HFF-Myc (cell line): ENCODE data around the gene CGB1.
A peak's percentile ranks its signal among the peaks of the same experiment; 100 is the strongest.
"Not testable (repeated sequence)": the region's sequence is repeated elsewhere in the genome, so short reads cannot be mapped to it uniquely, and the experiment has no call there.

Source experiments
- DNase-seq: peaks from one replicate; pipeline ENCODE4 v3.0.0-alpha.2; 2011; ENCODE audit warnings: low read depth; ENCODE audit errors: extremely low read depth
- H3K4me3 ChIP-seq: replicated peaks from 2 replicates; pipeline ENCODE4 v1.5.1; 2011; ENCODE audit warnings: low read depth, mild to moderate bottlenecking, control low read depth, low read length
- TF ChIP-seq, protein P1 (sequence below): IDR thresholded peaks from 2 replicates; pipeline ENCODE4 v1.5.1; 2012; ENCODE audit warnings: mild to moderate bottlenecking, low read depth, low read length, control low read depth; ENCODE audit errors: missing control alignments

The CGB1 gene

GRCh38 chr19:49036815-49037214 lies at the start of gene CGB1:
Gene CGB1, minus strand, starts transcription at chr19:49036895. Its CDS starts 184 bp downstream, at chr19:49036711.
- not testable (repeated sequence) for DNase-seq, H3K4me3 ChIP-seq
- TF ChIP-seq, protein P1, sequence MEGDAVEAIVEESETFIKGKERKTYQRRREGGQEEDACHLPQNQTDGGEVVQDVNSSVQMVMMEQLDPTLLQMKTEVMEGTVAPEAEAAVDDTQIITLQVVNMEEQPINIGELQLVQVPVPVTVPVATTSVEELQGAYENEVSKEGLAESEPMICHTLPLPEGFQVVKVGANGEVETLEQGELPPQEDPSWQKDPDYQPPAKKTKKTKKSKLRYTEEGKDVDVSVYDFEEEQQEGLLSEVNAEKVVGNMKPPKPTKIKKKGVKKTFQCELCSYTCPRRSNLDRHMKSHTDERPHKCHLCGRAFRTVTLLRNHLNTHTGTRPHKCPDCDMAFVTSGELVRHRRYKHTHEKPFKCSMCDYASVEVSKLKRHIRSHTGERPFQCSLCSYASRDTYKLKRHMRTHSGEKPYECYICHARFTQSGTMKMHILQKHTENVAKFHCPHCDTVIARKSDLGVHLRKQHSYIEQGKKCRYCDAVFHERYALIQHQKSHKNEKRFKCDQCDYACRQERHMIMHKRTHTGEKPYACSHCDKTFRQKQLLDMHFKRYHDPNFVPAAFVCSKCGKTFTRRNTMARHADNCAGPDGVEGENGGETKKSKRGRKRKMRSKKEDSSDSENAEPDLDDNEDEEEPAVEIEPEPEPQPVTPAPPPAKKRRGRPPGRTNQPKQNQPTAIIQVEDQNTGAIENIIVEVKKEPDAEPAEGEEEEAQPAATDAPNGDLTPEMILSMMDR: peak; percentile 61

- DNase-seq: no peak
- TF ChIP-seq, protein P1: no peak
- peak overlapping the region; percentile 89 for H3K4me3 ChIP-seq
These were observed 49.6 kb upstream of the CGB1 start for GRCh38 chr19:49086296-49086695.

- no peak for DNase-seq
- TF ChIP-seq, protein P1: no peak
- H3K4me3 ChIP-seq: peak overlapping the region; percentile 89
These were observed 49.2 kb upstream of the CGB1 start for GRCh38 chr19:49085868-49086232.

GRCh38 chr19:49085020-49085867 lies 48.5 kb upstream of the CGB1 start, which contains the start of gene SNRNP70:
Gene SNRNP70, plus strand, starts transcription at chr19:49085451. Its CDS starts 964 bp downstream, at chr19:49086415.
- TF ChIP-seq, protein P1: no peak
- DNase-seq: peak; percentile 90
- H3K4me3 ChIP-seq: peak within 1 kb of the TSS; percentile 89

GRCh38 chr19:49084206-49085019 lies 47.7 kb upstream of the CGB1 start:
- TF ChIP-seq, protein P1: no peak
- DNase-seq: no peak
- peak overlapping the region; percentile 89 for H3K4me3 ChIP-seq

- no peak overlapping the region for H3K4me3 ChIP-seq
- TF ChIP-seq, protein P1: no peak
- DNase-seq: no peak
These were observed 44.6 kb upstream of the CGB1 start for GRCh38 chr19:49081273-49081672.
